HG02642 (cell line): ENCODE results near the gene CPED1.
"Not testable (repeated sequence)": the region's sequence is repeated elsewhere in the genome, so short reads cannot be mapped to it uniquely, and the experiment has no call there.

Experiments
- ATAC-seq: cut with Tn5 transposase; IDR thresholded peaks from one replicate; pipeline ENCODE4 v1.9.1; 2021; ENCODE audit warnings: mild to moderate bottlenecking; ENCODE audit not compliant: unreplicated experiment, poor library complexity

Gene CPED1

GRCh38 chr7:121119047-121119446 lies 130.5 kb downstream of the CPED1 start:
- no peak for ATAC-seq

- no peak for ATAC-seq
Measured at GRCh38 chr7:121123032-121123431, 134.5 kb downstream of the CPED1 start.

GRCh38 chr7:121125454-121125853 lies 136.9 kb downstream of the CPED1 start:
- ATAC-seq = not testable (repeated sequence)

- no peak for ATAC-seq
Measured at GRCh38 chr7:121126201-121126600, 137.7 kb downstream of the CPED1 start.

- no peak for ATAC-seq
Measured at GRCh38 chr7:121126801-121127534, 138.5 kb downstream of the CPED1 start.

- no peak for ATAC-seq
Measured at GRCh38 chr7:121132940-121133339, 144.4 kb downstream of the CPED1 start.

- ATAC-seq = no peak
Measured at GRCh38 chr7:121133444-121133843, 144.9 kb downstream of the CPED1 start.

- ATAC-seq = no peak
Measured at GRCh38 chr7:121137580-121137979, 149.1 kb downstream of the CPED1 start.

GRCh38 chr7:121138262-121138933 lies 149.9 kb downstream of the CPED1 start:
- ATAC-seq = peak; percentile 100

- no peak for ATAC-seq
Measured at GRCh38 chr7:121139427-121139826, 150.9 kb downstream of the CPED1 start.

GRCh38 chr7:121140790-121141189 lies 152.3 kb downstream of the CPED1 start:
- no peak for ATAC-seq

GRCh38 chr7:121151774-121152221 lies 163.3 kb downstream of the CPED1 start:
- no peak for ATAC-seq

- no peak for ATAC-seq
Measured at GRCh38 chr7:121153411-121153810, 164.9 kb downstream of the CPED1 start.

- no peak for ATAC-seq
Measured at GRCh38 chr7:121153995-121154394, 165.5 kb downstream of the CPED1 start.

GRCh38 chr7:121156825-121157224 lies 168.3 kb downstream of the CPED1 start:
- no peak for ATAC-seq

- ATAC-seq = no peak
Measured at GRCh38 chr7:121157341-121157751, 168.8 kb downstream of the CPED1 start.

- ATAC-seq = no peak
Measured at GRCh38 chr7:121157885-121158590, 169.5 kb downstream of the CPED1 start.

- ATAC-seq = no peak
Measured at GRCh38 chr7:121158665-121159064, 170.2 kb downstream of the CPED1 start.

- no peak for ATAC-seq
Measured at GRCh38 chr7:121159553-121159952, 171.0 kb downstream of the CPED1 start.

- ATAC-seq = no peak
Measured at GRCh38 chr7:121160150-121161008, 171.9 kb downstream of the CPED1 start.
